Fibroblast of skin of left quadriceps (primary cell): ENCODE measurements around the gene REG3A.

Experiments
- DNase-seq, 2 experiments: peaks; one replicate each; pipeline ENCODE4 v3.0.0-alpha.2; 2013; ENCODE audit warnings: low read depth in 2 of 2

Gene REG3A

DNA sequence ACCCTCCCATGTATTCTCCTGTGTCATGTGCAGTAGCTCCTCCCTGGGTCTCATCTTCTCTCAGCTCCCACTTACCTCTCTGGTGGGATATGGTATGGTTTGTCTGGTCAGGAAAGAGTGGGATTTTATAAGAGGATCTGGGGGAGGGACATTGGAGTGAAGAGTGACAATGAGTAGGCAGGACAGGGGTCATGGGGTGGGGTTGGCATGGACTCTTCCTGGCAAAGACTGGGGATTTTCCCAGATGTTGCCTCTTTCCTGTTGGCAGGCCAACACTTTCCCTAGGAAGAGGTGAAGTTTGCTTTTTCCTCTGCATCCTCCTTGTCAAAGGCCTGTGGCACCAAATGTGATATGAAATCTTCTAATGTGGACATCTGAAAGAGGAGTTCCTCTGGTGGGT, at the start of gene REG3A:
Gene REG3A, minus strand, starts transcription at position 101 of the 400 bp plus-strand sequence. CDS start 348 bp downstream, outside the sequence.
- DNase-seq, result no peak

GRCh38 chr2:79200762-79201161, 41.2 kb upstream of the REG3A start:
- no peak for DNase-seq

DNA sequence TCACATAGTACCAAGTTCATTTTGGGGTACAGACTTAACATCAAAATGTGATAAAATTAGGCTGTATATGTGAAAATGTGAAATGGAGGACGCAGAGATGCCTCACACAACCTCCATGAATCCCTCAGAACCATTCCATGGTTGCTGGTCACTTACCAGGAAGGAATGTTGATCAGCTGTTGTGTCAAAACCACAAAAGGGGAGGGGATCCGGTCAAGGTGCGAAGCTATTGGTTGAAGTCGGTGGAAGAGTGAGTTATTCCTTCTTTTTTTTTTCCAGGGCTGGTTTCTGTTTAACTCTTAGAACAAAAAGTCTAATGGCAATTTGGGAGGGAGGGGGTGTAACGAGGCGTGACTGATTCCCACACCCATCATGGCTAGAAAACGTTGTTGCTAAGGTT, 32.3 kb upstream of the REG3A start:
- DNase-seq, result no peak

GRCh38 chr2:79191081-79191480, 31.5 kb upstream of the REG3A start:
- DNase-seq, result no peak

- no peak for DNase-seq
These were observed 29.9 kb upstream of the REG3A start for GRCh38 chr2:79189465-79189864.

GRCh38 chr2:79181617-79182016, 22.1 kb upstream of the REG3A start:
- no peak for DNase-seq

DNA sequence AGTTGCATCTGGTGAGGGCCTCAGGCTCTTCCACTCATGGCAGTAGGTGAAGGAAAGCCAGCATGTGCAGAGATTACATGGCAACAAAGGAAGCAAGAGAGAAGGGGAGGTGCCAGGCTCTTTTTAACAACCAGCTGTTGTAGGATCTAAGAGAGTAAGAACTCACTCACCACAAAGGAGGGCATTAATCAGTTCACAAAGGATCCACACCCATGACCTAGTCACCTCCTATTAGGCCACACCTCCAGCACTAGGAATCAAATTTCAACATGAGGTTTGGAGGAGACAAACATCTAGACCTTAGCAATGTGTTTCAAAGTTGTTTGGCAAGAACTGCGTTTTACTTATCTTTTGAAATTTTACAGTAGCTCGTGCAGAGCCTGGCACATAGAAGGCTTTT, 20.5 kb upstream of the REG3A start:
- no peak for DNase-seq

DNA sequence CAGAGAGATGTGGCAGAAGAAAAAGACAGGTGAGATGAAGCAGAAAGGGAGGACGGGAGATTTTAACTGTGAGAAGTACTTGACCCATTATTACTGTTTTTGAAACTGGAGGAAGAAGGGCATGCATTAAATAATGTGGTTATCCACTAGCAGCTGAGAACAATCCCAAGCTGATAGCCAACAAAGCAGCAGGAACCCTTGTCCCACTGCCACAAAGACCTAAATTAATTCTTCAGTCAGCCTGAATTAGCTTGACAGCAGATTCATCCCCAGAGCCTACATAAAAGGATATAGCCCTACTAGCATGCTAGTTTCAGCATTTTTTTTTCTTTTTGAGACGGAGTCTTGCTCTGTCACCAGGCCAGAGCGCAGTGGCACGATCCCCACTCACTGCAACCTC, 19.5 kb upstream of the REG3A start:
- no peak for DNase-seq

DNA sequence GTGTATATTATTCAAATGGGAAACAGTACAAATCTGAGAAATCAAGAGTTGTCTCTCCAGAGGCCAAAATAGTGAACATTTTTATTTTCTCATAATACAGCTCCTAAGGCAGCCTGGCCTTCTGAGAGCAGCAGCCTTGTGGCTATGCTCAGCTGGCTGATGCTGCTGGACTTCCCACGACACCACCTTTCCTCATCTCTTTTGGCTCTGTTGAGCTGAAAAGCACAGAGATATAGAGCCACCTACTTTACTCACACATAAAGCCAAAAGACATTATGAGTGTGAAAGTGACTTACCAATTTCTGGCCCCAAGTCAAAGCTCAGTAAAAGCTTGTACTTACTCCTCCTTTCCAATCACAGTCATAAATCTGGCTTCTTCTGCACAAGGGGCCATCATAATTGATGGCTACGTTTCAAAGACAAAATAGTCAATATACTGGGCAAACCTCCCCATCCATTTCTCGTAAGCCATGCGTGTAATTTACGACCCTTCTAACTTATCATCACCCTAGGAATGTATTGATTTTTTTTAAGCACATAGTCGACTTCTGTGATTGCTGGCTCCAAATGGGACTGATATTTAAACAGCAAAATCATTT, 18.6 kb upstream of the REG3A start:
- no peak for DNase-seq

DNA sequence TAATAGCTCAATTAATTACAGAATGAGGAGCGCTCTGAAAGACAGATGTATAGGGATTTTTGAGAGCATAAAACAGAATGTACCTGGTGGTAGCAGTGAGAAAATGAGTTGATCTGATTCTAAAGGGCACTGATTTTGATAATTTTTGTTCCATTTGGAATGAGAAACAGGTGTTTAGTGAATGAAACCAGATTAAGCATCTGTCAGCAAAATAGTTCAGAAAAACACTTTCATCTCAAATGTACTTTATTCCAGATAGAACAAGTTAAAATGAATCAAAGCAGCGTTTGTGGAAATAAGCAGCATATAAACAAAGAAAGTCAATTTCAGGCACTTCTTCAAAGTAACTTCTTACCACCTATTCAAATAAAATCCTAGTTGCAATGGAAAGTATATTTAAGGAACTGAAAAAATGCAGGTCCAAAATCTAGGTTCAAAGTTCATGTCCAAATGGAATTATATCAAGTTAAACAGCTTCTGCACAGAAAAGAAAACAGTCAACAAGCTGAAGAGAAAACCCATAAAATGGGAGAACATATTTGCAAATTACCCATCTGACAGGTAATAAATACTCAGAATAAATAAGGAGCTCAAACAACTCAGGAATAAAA, 11.9 kb upstream of the REG3A start:
- no peak for DNase-seq

DNA sequence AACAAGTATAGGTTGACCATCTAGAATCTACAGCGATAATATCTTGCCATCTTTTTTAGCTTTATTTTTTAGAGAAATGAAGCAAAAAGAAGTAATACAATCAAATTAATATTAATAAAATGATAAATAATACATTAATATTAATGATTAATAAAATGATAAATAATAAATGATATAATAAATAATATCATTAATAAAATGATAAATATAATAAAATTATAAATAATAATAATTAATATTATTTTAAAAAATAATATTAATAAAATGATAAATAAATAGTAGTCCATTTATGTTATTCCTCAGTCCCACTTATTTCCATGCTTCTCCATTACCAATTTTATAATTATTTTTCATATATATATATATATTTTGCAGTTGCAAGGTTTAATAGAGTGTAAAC, 3.2 kb upstream of the REG3A start:
- DNase-seq, result no peak

- DNase-seq, result no peak
These were observed 2.6 kb upstream of the REG3A start for GRCh38 chr2:79162132-79162531.

- DNase-seq, result no peak
These were observed 523 bp downstream of the REG3A start for GRCh38 chr2:79159030-79159429.

- no peak for DNase-seq
These were observed 3.6 kb downstream of the REG3A start for GRCh38 chr2:79155826-79156476.

DNA sequence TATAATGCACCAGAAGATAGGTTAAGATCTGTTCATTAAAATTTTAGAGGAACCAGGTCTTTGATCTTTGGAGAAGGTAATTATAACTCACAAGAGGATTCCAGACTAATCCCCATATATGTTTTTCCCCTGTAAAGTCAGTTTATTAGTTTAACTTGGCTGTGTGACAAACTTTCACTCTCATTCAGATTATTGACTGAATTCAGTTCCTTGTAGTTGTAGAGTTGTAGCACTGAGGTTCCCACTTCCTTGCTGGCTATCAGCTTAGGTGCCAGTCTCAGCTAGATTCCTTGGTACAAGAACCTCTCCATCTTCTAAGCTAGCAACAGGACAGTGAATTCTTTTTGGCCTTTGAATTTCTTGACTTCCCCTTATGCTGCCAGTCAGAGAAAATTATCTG, 20.1 kb downstream of the REG3A start:
- DNase-seq, result no peak

DNA sequence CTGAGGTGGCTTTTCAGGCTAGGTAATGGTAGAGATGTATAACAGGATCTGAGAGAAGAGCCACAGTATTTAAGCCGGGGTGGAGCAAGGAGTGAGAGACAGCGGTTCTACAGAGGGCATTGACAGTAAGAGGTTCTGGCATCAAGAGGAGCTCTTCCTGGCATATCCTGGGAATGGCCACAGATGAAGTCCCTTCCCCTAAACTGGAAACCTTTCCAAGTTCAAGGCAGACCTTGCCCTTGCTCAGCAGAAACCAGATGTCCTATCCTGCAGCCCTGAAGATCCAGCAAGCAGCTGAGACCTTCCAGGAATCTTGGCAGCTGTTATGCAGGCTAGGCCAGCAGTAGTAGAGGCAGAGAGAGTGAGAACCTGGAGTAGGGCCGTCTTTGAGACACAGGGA, 21.2 kb downstream of the REG3A start:
- no peak for DNase-seq

- DNase-seq, result no peak
These were observed 27.9 kb downstream of the REG3A start for GRCh38 chr2:79131687-79132086.

DNA sequence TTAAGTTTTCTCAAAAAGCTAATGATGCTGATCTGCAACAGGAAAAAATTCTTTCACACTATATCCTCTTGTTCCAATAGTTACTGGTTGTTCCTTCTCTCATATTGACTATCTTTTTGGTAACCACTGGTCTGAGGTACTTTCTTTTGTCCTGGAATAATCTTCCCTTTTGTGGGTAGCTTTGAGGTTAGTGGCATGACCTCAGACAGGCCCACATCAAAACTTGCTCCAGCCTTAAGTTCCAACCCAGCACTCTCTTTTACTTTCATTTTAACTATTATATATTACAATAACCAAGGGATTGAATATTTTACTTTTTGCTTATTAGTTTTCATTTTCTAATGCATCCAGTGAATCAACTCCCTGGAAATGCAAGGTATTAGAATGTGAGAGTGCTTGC, 29.7 kb downstream of the REG3A start:
- no peak for DNase-seq

DNA sequence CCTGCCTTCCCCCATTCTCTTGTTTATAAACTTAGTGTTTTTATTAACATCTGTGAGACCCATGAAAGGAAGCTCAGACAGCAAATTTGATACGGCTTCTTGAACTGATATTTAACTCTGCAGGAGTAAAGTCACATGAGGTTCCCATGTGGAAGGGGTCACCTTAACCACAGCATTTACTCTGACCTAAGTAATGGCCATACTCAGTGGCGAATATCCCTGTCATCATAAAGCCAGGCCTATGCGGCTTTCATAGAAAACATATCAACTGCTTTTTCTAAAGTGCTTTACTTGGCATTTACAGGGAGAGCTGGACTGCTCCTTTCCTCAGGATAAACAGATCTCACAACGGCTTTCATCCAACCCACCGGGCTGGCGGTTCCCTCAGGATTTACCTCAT, 30.3 kb downstream of the REG3A start:
- no peak for DNase-seq

- DNase-seq, result no peak
These were observed 31.1 kb downstream of the REG3A start for GRCh38 chr2:79128406-79128805.

- DNase-seq, result no peak
These were observed 33.9 kb downstream of the REG3A start for GRCh38 chr2:79125721-79125985.

DNA sequence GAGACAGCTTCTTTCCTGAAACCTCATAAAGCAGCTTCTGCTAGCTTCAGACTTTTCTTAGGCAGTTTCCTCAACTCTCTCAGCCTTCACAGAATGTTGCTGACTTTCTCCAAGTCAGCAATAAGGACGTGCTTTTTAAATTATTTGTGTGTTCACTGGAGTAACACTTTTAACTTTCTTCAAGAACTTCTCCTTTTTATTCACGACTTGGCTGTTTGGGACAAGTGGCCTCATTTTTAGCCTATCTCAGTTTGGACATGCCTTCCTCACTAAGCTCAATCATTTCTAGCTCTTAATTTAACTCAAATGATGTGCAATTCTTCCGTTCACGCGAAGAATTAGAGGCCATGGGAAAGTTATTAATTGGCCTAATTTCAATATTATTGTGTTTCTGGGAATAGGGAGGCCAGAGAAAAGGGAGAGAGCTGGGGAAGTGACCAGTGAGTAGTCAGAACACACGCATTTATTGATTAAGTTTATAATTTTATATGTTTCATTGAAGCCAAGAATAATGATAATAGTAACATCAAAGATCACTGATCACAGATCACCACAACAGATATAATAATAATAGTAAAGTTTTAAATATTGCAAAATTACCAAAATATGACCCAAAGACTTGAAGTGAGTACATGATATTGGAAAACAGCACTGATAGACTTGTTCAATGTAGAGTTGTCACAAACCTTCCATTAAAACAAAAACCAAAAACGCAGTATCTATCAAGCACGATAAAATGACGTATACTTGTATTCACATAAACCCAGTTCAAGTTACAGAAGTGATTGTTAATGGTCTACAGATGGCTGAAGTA, 34.4 kb downstream of the REG3A start:
- no peak for DNase-seq

DNA sequence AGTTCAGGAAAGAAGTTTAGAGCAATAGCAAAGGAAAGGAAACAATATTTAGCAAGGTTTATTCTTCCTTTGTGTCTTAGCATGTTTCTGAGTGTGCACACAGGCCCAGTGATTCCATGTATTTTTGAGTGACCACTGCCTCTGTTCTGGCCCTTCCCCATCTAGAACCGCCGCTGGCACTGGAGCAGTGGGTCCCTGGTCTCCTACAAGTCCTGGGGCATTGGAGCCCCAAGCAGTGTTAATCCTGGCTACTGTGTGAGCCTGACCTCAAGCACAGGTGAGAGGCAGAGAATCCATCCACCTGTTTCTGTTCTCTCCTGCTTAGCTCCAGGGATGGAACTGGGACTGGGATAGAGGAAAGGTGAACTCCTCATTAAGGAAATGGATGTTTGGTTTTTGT, 36.9 kb downstream of the REG3A start:
- DNase-seq, result no peak
